HCT116 (cell line): ENCODE measurements around the gene LRRIQ1. TPM values are rescaled to one million over a fixed set of nuclear protein-coding genes. Genes with fewer than 3 reads are reported as not detected.

Experiments
- ATAC-seq: fragments of 200-7000 bp; cut with Tn5 transposase; 2 replicates; pipeline ENCODE4 v1.9.1; 2020; ENCODE audit warnings: mild to moderate bottlenecking, moderate library complexity
- BruUV-seq: library from RNA; stranded (reverse); fragments of 400-500 nt; replicated peaks from 2 replicates; lab custom pipeline; 2021; lab: Mats Ljungman, UMichigan
- CTCF ChIA-PET: fragments of 300-600 bp; sonication (Branson Sonifier 250); formaldehyde crosslinking; loops from one replicate; lab custom pipeline; 2021; ENCODE audit warnings: antibody characterized with exemption; lab: Charles Lee
- POLR2A ChIA-PET: fragments of 300-600, 350-600 bp; sonication (Branson Sonifier 250); formaldehyde crosslinking; loops from one replicate; lab custom pipeline; 2021; ENCODE audit warnings: antibody characterized with exemption; lab: Charles Lee
- RAD21 ChIA-PET, 2 experiments: fragments of 300-600 bp; sonication (Branson Sonifier 250); formaldehyde crosslinking; loops; one replicate each; lab custom pipeline; 2023; ENCODE audit warnings: low total read pairs in 2 of 2; ENCODE audit not compliant: uncharacterized antibody in 2 of 2, unreplicated experiment in 2 of 2, low non-redundant PET in 1 of 2; lab: Charles Lee
- DNase-seq: peaks from one replicate; pipeline ENCODE4 v3.0.0-alpha.2; 2010; ENCODE audit warnings: low read depth, low spot score
- H2AFZ ChIP-seq: fragments of 200-600 bp; shearing (Covaris generic), sonication (generic); 2 replicates; pipeline ENCODE4 v1.6.1; 2017; ENCODE audit warnings: low read depth, mixed run types, mixed read lengths, antibody characterized with exemption, low read length; ENCODE audit not compliant: poor library complexity, severe bottlenecking
- H3K27ac ChIP-seq: 2 replicates; pipeline ENCODE4 v1.5.1; 2012; ENCODE audit warnings: low read depth, low read length
- H3K27me3 ChIP-seq: fragments of 200-600 bp; sonication (generic); 2 replicates; pipeline ENCODE4 v1.6.1; 2016; ENCODE audit warnings: mixed run types, low read length, mixed read lengths; ENCODE audit not compliant: insufficient read depth
- H3K36me3 ChIP-seq, 2 experiments: fragments of 200-500 bp in 1 of 2; fragments of 200-600 bp in 1 of 2; sonication (Bioruptor generic) in 1 of 2; sonication (generic) in 1 of 2; 2 replicates each; pipeline versions ENCODE4 v1.5.1 to v1.6.1; 2014 to 2016; ENCODE audit warnings: low read length in 2 of 2, inconsistent platforms in 1 of 2, mixed read lengths in 1 of 2, mixed run types in 1 of 2; ENCODE audit not compliant: insufficient read depth in 2 of 2, control insufficient read depth in 1 of 2
- H3K4me1 ChIP-seq, 2 experiments: fragments of 200-600 bp in 1 of 2; sonication (generic) in 1 of 2; 2 replicates each; pipeline versions ENCODE4 v1.5.1 to v1.6.1; 2012 to 2017; ENCODE audit warnings: low read length in 2 of 2, inconsistent platforms in 1 of 2, mild to moderate bottlenecking in 1 of 2, mixed read lengths in 1 of 2, mixed run types in 1 of 2, moderate library complexity in 1 of 2; ENCODE audit not compliant: insufficient read depth in 2 of 2, control insufficient read depth in 1 of 2
- H3K4me2 ChIP-seq: fragments of 200-600 bp; sonication (generic); 2 replicates; pipeline ENCODE4 v1.6.1; 2017; ENCODE audit warnings: mixed run types, low read length, mixed read lengths
- H3K4me3 ChIP-seq, 2 experiments: fragments of 200-600 bp in 1 of 2; sonication (generic) in 1 of 2; replicated peaks in 1 of 2; 2 replicates each; pipeline ENCODE4 v1.5.1; 2011 to 2016; ENCODE audit warnings: low read length in 2 of 2, control low read depth in 1 of 2, low read depth in 1 of 2, mild to moderate bottlenecking in 1 of 2, mixed read lengths in 1 of 2, mixed run types in 1 of 2
- H3K79me2 ChIP-seq: fragments of 200-600 bp; sonication (generic); 2 replicates; pipeline ENCODE4 v1.6.1; 2017; ENCODE audit warnings: mild to moderate bottlenecking, mixed run types, low read length, moderate library complexity, mixed read lengths; ENCODE audit not compliant: insufficient read depth
- H3K9ac ChIP-seq: fragments of 200-600 bp; sonication (generic); 2 replicates; pipeline ENCODE4 v1.6.1; 2016; ENCODE audit warnings: low read length, mixed read lengths
- H3K9me2 ChIP-seq: fragments of 200-600 bp; sonication (generic), shearing (Covaris generic); 2 replicates; pipeline ENCODE4 v1.6.1; 2017; ENCODE audit warnings: mixed run types, mild to moderate bottlenecking, moderate library complexity; ENCODE audit not compliant: insufficient read depth
- H3K9me3 ChIP-seq, 2 experiments: fragments of 200-500 bp in 1 of 2; fragments of 200-600 bp in 1 of 2; sonication (Bioruptor generic) in 1 of 2; sonication (generic) in 1 of 2; 2 replicates each; pipeline ENCODE4 v1.6.1; 2014 to 2017; ENCODE audit warnings: low read length in 2 of 2, mixed read lengths in 2 of 2, inconsistent platforms in 1 of 2, low read depth in 1 of 2, mild to moderate bottlenecking in 1 of 2, mixed run types in 1 of 2, moderate library complexity in 1 of 2; ENCODE audit not compliant: control insufficient read depth in 1 of 2, insufficient read depth in 1 of 2
- H4K20me1 ChIP-seq: fragments of 200-600 bp; sonication (generic), shearing (Covaris generic); 2 replicates; pipeline ENCODE4 v1.6.1; 2017; ENCODE audit warnings: mixed run types, mild to moderate bottlenecking, moderate library complexity; ENCODE audit not compliant: insufficient read depth
- ATF3 ChIP-seq: IDR thresholded peaks from 2 replicates; pipeline ENCODE4 v1.6.1; 2012
- CEBPB ChIP-seq: IDR thresholded peaks from 2 replicates; pipeline ENCODE4 v1.6.1; 2012; ENCODE audit warnings: low read depth
- ELF1 ChIP-seq: IDR thresholded peaks from 2 replicates; pipeline ENCODE4 v1.6.1; 2012; ENCODE audit warnings: low read depth, borderline replicate concordance
- EZH2 ChIP-seq: fragments of 200-600 bp; sonication (generic); IDR thresholded peaks from 2 replicates; pipeline ENCODE4 v1.6.1; 2017; ENCODE audit warnings: antibody characterized with exemption, mixed run types
- EZH2phosphoT487 ChIP-seq: fragments of 200-600 bp; IDR thresholded peaks from 2 replicates; pipeline ENCODE4 v1.6.1; 2018; ENCODE audit warnings: antibody characterized with exemption, borderline replicate concordance
- JUND ChIP-seq: IDR thresholded peaks from 2 replicates; pipeline ENCODE4 v1.6.1; 2012
- POLR2A ChIP-seq: IDR thresholded peaks from 2 replicates; pipeline ENCODE4 v1.7.0; 2011; ENCODE audit warnings: borderline replicate concordance; ENCODE audit not compliant: insufficient read depth, insufficient read length; ENCODE audit errors: extremely low read depth
- POLR2AphosphoS5 ChIP-seq: IDR thresholded peaks from 2 replicates; pipeline ENCODE4 v1.6.1; 2011; ENCODE audit warnings: mild to moderate bottlenecking, low read depth, low read length, moderate library complexity
- RAD21 ChIP-seq: IDR thresholded peaks from 2 replicates; pipeline ENCODE4 v1.6.1; 2012; ENCODE audit warnings: low read depth, mild to moderate bottlenecking
- SIN3A ChIP-seq: IDR thresholded peaks from 2 replicates; pipeline ENCODE4 v1.6.1; 2012; ENCODE audit warnings: low read depth
- SRF ChIP-seq: IDR thresholded peaks from 2 replicates; pipeline ENCODE4 v1.6.1; 2012; ENCODE audit warnings: low read depth
- TCF7L2 ChIP-seq: IDR thresholded peaks from 2 replicates; pipeline ENCODE4 v1.7.0; 2011; ENCODE audit warnings: borderline replicate concordance, inconsistent platforms; ENCODE audit not compliant: insufficient read depth, insufficient read length; ENCODE audit errors: extremely low read depth
- YY1 ChIP-seq: IDR thresholded peaks from 2 replicates; pipeline ENCODE4 v1.6.1; 2011; ENCODE audit warnings: low read length, low read depth, moderate library complexity, mild to moderate bottlenecking; ENCODE audit not compliant: insufficient replicate concordance; ENCODE audit errors: extremely low read depth
- ZFX ChIP-seq: fragments of 450-650 bp; IDR thresholded peaks from 2 replicates; pipeline ENCODE4 v1.6.1; 2017
- ZNF274 ChIP-seq: fragments of 200-500 bp; sonication (Bioruptor generic); IDR thresholded peaks from 2 replicates; pipeline ENCODE4 v1.6.1; 2014; ENCODE audit warnings: mild to moderate bottlenecking, low read depth, low read length, inconsistent platforms
- intact Hi-C: fragments of 100-400 bp; cut with micrococcal nuclease; formaldehyde crosslinking; loops from 2 replicates; pipeline ENCODE4 v1.10.0; 2022
- total RNA-seq: library from RNA; stranded (reverse); gene quantifications from one replicate; pipeline ENCODE4 v1.2.1, GENCODE V29; 2021; ENCODE audit not compliant: unreplicated experiment
- TF ChIP-seq, protein P1 (sequence below), 3 experiments: fragments of 200-600 bp in 1 of 3; sonication (generic) in 1 of 3; IDR thresholded peaks in 2 of 3; conservative IDR thresholded peaks in 1 of 3; 2 replicates each; pipeline ENCODE4 v1.5.1; 2012 to 2017; ENCODE audit warnings: low read depth in 2 of 3, low read length in 2 of 3, antibody characterized with exemption in 1 of 3, borderline replicate concordance in 1 of 3, control low read depth in 1 of 3, mild to moderate bottlenecking in 1 of 3, mixed read lengths in 1 of 3, mixed run types in 1 of 3, moderate library complexity in 1 of 3; ENCODE audit not compliant: insufficient read depth in 1 of 3
- TF ChIP-seq, protein P2 (sequence below): IDR thresholded peaks from 2 replicates; pipeline ENCODE4 v1.6.1; 2012; ENCODE audit warnings: low read depth
- TF ChIP-seq, protein P3 (sequence below): IDR thresholded peaks from 2 replicates; pipeline ENCODE4 v1.6.1; 2011; ENCODE audit warnings: mild to moderate bottlenecking, low read length, moderate library complexity; ENCODE audit not compliant: insufficient replicate concordance; ENCODE audit errors: extremely low read depth

The LRRIQ1 gene
- total RNA-seq, 1 experiment from 2014 or later, result 0.89 TPM

GRCh38 chr12:84998341-84998740, 37.8 kb upstream of the LRRIQ1 start:
- no peak for TF ChIP-seq POLR2A
- TF ChIP-seq POLR2AphosphoS5, result no peak
- TF ChIP-seq, protein P1, sequence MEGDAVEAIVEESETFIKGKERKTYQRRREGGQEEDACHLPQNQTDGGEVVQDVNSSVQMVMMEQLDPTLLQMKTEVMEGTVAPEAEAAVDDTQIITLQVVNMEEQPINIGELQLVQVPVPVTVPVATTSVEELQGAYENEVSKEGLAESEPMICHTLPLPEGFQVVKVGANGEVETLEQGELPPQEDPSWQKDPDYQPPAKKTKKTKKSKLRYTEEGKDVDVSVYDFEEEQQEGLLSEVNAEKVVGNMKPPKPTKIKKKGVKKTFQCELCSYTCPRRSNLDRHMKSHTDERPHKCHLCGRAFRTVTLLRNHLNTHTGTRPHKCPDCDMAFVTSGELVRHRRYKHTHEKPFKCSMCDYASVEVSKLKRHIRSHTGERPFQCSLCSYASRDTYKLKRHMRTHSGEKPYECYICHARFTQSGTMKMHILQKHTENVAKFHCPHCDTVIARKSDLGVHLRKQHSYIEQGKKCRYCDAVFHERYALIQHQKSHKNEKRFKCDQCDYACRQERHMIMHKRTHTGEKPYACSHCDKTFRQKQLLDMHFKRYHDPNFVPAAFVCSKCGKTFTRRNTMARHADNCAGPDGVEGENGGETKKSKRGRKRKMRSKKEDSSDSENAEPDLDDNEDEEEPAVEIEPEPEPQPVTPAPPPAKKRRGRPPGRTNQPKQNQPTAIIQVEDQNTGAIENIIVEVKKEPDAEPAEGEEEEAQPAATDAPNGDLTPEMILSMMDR (IDR thresholded peaks at IDR 0.05 in 2 of 3, conservative IDR thresholded peaks at IDR 0.05 in 1 of 3; ENCODE audit: borderline replicate concordance in 1 of 3, insufficient read depth in 1 of 3, low read depth in 2 of 3, low read length in 2 of 3), result no peak
- TF ChIP-seq ATF3, result no peak
- TF ChIP-seq EZH2phosphoT487, result no peak
- TF ChIP-seq EZH2, result no peak
- no peak for TF ChIP-seq JUND
- no peak for TF ChIP-seq CEBPB
- TF ChIP-seq RAD21, result no peak
- TF ChIP-seq, protein P2, sequence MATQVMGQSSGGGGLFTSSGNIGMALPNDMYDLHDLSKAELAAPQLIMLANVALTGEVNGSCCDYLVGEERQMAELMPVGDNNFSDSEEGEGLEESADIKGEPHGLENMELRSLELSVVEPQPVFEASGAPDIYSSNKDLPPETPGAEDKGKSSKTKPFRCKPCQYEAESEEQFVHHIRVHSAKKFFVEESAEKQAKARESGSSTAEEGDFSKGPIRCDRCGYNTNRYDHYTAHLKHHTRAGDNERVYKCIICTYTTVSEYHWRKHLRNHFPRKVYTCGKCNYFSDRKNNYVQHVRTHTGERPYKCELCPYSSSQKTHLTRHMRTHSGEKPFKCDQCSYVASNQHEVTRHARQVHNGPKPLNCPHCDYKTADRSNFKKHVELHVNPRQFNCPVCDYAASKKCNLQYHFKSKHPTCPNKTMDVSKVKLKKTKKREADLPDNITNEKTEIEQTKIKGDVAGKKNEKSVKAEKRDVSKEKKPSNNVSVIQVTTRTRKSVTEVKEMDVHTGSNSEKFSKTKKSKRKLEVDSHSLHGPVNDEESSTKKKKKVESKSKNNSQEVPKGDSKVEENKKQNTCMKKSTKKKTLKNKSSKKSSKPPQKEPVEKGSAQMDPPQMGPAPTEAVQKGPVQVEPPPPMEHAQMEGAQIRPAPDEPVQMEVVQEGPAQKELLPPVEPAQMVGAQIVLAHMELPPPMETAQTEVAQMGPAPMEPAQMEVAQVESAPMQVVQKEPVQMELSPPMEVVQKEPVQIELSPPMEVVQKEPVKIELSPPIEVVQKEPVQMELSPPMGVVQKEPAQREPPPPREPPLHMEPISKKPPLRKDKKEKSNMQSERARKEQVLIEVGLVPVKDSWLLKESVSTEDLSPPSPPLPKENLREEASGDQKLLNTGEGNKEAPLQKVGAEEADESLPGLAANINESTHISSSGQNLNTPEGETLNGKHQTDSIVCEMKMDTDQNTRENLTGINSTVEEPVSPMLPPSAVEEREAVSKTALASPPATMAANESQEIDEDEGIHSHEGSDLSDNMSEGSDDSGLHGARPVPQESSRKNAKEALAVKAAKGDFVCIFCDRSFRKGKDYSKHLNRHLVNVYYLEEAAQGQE, result no peak
- no peak for TF ChIP-seq ZNF274
- TF ChIP-seq SIN3A, result no peak
- TF ChIP-seq ZFX, result no peak
- TF ChIP-seq TCF7L2, result no peak
- no peak for TF ChIP-seq SRF
- TF ChIP-seq ELF1, result no peak
- TF ChIP-seq, protein P3, sequence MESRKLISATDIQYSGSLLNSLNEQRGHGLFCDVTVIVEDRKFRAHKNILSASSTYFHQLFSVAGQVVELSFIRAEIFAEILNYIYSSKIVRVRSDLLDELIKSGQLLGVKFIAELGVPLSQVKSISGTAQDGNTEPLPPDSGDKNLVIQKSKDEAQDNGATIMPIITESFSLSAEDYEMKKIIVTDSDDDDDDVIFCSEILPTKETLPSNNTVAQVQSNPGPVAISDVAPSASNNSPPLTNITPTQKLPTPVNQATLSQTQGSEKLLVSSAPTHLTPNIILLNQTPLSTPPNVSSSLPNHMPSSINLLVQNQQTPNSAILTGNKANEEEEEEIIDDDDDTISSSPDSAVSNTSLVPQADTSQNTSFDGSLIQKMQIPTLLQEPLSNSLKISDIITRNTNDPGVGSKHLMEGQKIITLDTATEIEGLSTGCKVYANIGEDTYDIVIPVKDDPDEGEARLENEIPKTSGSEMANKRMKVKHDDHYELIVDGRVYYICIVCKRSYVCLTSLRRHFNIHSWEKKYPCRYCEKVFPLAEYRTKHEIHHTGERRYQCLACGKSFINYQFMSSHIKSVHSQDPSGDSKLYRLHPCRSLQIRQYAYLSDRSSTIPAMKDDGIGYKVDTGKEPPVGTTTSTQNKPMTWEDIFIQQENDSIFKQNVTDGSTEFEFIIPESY, result no peak
- no peak for TF ChIP-seq YY1
- TF ChIP-seq, all 23 proteins: peak for 0
- ATAC-seq (no peak), DNase-seq (no peak)
- H2AFZ ChIP-seq, result no peak overlapping the region
- no peaks in the 10 kb centered on the region for H4K20me1 ChIP-seq
- ChIA-PET CTCF (no interaction called here), RAD21 (no interaction called here), POLR2A (no interaction called here)
- no peaks in the 10 kb centered on the region for H3K27me3 ChIP-seq
- no peak overlapping the region for H3K27ac ChIP-seq
- no peaks in the 10 kb centered on the region for H3K36me3 ChIP-seq
- H3K79me2 ChIP-seq, result no peaks in the 10 kb centered on the region
- no peaks in the 10 kb centered on the region for H3K9me2 ChIP-seq
- BruUV-seq, result no TSS peak
- no peaks in the 10 kb centered on the region for H3K4me1 ChIP-seq
- no peaks in the 10 kb centered on the region for H3K9me3 ChIP-seq
- no peak overlapping the region for H3K9ac ChIP-seq
- H3K4me2 ChIP-seq, result no peak overlapping the region
- H3K4me3 ChIP-seq, result no peak overlapping the region
- intact Hi-C loops, result no loop called here
